MCF 10A (cell line): Measurements from ENCODE around the gene PTPRN2. TPM values are rescaled to one million over a fixed set of nuclear protein-coding genes. Genes with fewer than 3 reads are reported as not detected.

Experiments
- BruUV-seq: library from RNA; stranded (reverse); fragments of 400-500 nt; replicated peaks from 2 replicates; lab custom pipeline; 2021; lab: Mats Ljungman, UMichigan
- CTCF ChIA-PET: fragments of 300-600 bp; sonication (Branson Sonifier 250); formaldehyde crosslinking; extraction: SDS; loops from one replicate; lab custom pipeline; 2021; ENCODE audit warnings: antibody characterized with exemption, inconsistent platforms; lab: Yijun Ruan, JAX
- POLR2A ChIA-PET: fragments of 300-600, 350-650 bp; sonication (Branson Sonifier 250); formaldehyde crosslinking; extraction: SDS; loops from one replicate; lab custom pipeline; 2020; ENCODE audit warnings: antibody characterized with exemption, inconsistent platforms; lab: Yijun Ruan, JAX
- DNase-seq: peaks from one replicate; pipeline ENCODE4 v3.0.0-alpha.2; 2018; ENCODE audit not compliant: unreplicated experiment
- H3K27ac Mint-ChIP-seq: one replicate; pipeline ENCODE4 v1.8.0; 2022; ENCODE audit warnings: mild to moderate bottlenecking, low read depth, mixed read lengths; ENCODE audit not compliant: unreplicated experiment
- H3K27me3 Mint-ChIP-seq: one replicate; pipeline ENCODE4 v1.8.0; 2022; ENCODE audit warnings: mixed read lengths; ENCODE audit not compliant: insufficient read depth, unreplicated experiment
- H3K36me3 Mint-ChIP-seq: one replicate; pipeline ENCODE4 v1.8.0; 2022; ENCODE audit warnings: mild to moderate bottlenecking, moderate library complexity, mixed read lengths; ENCODE audit not compliant: insufficient read depth, unreplicated experiment
- H3K4me1 Mint-ChIP-seq: one replicate; pipeline ENCODE4 v1.8.0; 2022; ENCODE audit warnings: mixed read lengths; ENCODE audit not compliant: insufficient read depth, unreplicated experiment
- H3K4me3 Mint-ChIP-seq: one replicate; pipeline ENCODE4 v1.8.0; 2022; ENCODE audit warnings: mild to moderate bottlenecking, moderate library complexity, mixed read lengths; ENCODE audit not compliant: unreplicated experiment
- H3K9me3 Mint-ChIP-seq: one replicate; pipeline ENCODE4 v1.8.0; 2022; ENCODE audit warnings: mixed read lengths; ENCODE audit not compliant: unreplicated experiment
- intact Hi-C: fragments of 100-400 bp; cut with micrococcal nuclease; formaldehyde crosslinking; loops from 2 replicates; pipeline ENCODE4 v1.14.1; 2022
- total RNA-seq: library from RNA; stranded (reverse); gene quantifications from 2 replicates; pipeline ENCODE4 v1.2.3, GENCODE V29; 2022
- TF ChIP-seq, protein P1 (sequence below): fragments of 200-600 bp; IDR thresholded peaks from one replicate; pipeline ENCODE4 v1.8.0; 2022; ENCODE audit warnings: antibody characterized with exemption, mild to moderate bottlenecking; ENCODE audit not compliant: unreplicated experiment

Gene PTPRN2
- total RNA-seq, 1 experiment from 2014 or later: 4.5 TPM

DNA sequence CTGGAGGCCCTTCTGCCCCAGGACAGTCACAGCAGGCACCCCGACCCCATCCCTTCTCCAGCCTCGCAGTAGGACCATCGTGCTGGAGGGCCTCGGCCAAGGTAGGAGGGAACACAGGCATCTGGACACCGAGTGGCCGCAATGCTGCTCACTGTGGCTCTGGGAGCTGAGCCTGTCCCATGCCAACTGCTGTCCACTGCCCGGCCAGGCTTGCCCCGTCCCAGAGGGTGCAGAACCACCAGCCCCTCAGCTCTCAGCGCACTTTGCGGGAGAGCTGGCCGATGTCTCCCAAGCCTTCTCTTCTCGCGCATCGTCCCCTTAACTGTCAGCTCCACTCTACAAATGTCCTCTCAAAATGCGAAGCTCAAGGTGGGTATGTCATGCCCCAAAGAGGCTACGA lies 197.2 kb downstream of the PTPRN2 start:
- no peak for DNase-seq
- BruUV-seq: no TSS peak
- ChIA-PET CTCF (interaction anchor here (1.4 kb wide), 1 partner anchor 17 kb away, joined by 8 read pairs; no protein-coding TSS in a partner anchor), POLR2A (no interaction called here)
- Mint-ChIP-seq H3K4me3 (no peak overlapping the region), H3K27ac (no peak overlapping the region), H3K36me3 (peaks cover 4% of the 10 kb centered on the region), H3K9me3 (no peaks in the 10 kb centered on the region), H3K4me1 (no peaks in the 10 kb centered on the region), H3K27me3 (peaks cover 28% of the 10 kb centered on the region)
- TF ChIP-seq, protein P1, sequence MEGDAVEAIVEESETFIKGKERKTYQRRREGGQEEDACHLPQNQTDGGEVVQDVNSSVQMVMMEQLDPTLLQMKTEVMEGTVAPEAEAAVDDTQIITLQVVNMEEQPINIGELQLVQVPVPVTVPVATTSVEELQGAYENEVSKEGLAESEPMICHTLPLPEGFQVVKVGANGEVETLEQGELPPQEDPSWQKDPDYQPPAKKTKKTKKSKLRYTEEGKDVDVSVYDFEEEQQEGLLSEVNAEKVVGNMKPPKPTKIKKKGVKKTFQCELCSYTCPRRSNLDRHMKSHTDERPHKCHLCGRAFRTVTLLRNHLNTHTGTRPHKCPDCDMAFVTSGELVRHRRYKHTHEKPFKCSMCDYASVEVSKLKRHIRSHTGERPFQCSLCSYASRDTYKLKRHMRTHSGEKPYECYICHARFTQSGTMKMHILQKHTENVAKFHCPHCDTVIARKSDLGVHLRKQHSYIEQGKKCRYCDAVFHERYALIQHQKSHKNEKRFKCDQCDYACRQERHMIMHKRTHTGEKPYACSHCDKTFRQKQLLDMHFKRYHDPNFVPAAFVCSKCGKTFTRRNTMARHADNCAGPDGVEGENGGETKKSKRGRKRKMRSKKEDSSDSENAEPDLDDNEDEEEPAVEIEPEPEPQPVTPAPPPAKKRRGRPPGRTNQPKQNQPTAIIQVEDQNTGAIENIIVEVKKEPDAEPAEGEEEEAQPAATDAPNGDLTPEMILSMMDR: no peak
- intact Hi-C loops: no loop called here

DNA sequence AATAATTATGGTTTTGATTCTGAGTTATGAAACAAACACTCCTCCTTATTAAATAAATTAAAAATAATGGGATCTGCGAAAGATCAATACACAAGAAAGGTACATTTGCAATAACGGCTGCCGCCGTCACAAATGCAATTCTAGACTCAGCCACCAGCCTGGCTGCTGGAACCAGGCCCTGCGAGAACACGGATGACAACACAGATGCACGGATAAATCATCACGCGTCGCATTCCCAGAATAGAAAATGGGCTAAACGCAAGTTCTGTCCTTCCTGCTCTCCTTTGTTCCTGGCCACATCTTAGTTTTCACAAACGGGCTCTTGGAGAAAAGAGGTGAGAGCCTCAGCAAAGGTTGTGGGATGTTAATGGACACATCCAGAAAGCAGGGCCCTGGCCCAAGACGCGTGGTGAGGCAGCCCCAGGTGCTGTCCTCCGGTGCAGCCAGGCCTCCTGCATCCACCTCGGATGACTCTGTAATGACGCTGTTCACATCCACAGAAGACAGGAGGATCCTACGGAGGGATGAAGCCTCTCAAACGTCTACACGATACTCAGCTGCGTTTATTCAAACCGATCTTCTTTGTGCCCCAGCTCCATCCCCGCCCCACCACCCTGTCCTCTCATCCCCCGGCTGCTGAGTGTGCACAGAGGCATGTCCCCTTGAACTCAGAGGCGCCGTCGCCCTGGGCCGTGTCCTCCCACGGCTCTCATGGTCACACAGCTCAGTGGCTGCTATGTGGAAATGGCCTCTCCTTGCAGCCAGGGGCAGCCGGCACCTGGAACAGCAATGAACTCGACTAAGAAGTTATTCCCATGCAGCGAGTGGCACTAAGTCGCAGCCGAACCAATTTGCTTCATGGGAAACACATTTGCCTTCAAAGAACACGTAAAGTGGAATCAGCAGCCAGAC lies 197.9 kb downstream of the PTPRN2 start:
- H3K9me3 Mint-ChIP-seq: no peaks in the 10 kb centered on the region
- H3K36me3 Mint-ChIP-seq: peaks cover 4% of the 10 kb centered on the region
- H3K4me1 Mint-ChIP-seq: no peaks in the 10 kb centered on the region
- H3K27me3 Mint-ChIP-seq: peaks cover 28% of the 10 kb centered on the region
- H3K4me3 Mint-ChIP-seq: no peak overlapping the region
- intact Hi-C loops: no loop called here
- CTCF ChIA-PET: interaction anchor here (0.7 kb wide), 1 partner anchor 10 kb away, joined by 3 read pairs; no protein-coding TSS in a partner anchor
- no peak for DNase-seq
- no peak overlapping the region for H3K27ac Mint-ChIP-seq
- TF ChIP-seq, protein P1: no peak
- POLR2A ChIA-PET: no interaction called here
- BruUV-seq: no TSS peak

DNA sequence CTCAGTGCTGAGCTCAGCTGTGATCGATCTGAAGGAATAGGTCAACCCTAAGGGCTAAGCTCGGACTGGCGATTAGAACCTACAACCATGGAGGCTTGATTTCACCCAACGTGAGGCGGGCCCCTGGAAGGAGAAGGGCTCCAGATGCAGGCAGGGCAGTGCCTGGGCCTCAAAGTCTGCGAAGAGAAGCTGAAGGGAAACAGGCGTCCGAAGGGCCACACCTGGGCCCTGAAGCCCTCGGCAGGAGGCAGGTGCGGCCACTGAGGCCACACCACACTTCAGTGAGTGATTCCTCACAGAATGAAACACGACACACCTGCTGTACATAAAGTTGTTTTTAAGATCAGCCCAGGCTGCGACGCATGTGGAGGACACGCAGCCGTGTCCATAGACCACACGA lies 198.7 kb downstream of the PTPRN2 start:
- H3K27me3 Mint-ChIP-seq: peaks cover 28% of the 10 kb centered on the region
- H3K4me3 Mint-ChIP-seq: no peak overlapping the region
- intact Hi-C loops: no loop called here
- DNase-seq: no peak
- H3K9me3 Mint-ChIP-seq: no peaks in the 10 kb centered on the region
- TF ChIP-seq, protein P1: no peak
- BruUV-seq: no TSS peak
- ChIA-PET POLR2A (interaction anchor here (0.6 kb wide), 1 partner anchor 9 kb away, joined by 3 read pairs; no protein-coding TSS in a partner anchor), CTCF (interaction anchor here (0.7 to 2.0 kb wide), 3 partner anchors 11 to 34 kb away, joined by 3 to 7 read pairs (median 7); no protein-coding TSS in a partner anchor)
- peaks cover 4% of the 10 kb centered on the region for H3K36me3 Mint-ChIP-seq
- H3K27ac Mint-ChIP-seq: no peak overlapping the region
- no peaks in the 10 kb centered on the region for H3K4me1 Mint-ChIP-seq

DNA sequence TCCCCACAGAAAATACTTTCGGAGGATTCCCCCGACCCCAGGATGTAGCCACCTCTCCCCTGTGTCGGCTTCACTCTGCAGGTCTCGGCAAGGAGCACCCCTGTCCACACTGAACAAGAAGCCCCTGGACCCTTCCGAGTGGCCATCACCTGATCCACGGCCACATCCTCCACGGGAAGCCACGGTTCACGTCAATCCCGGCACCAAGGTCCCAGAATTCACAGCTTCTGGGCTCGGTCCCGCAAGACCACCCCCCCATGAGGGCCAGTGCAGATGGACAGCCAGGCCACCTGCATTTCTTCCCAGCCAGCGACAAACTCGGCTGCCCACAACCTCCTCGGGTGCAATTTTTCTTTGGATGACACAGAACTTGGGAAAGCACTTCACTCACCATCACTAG lies 199.6 kb downstream of the PTPRN2 start:
- CTCF ChIA-PET: interaction anchor here (0.7 to 2.0 kb wide), 5 partner anchors 9 to 710 kb away, joined by 3 to 7 read pairs (median 4); no protein-coding TSS in a partner anchor
- intact Hi-C loops: no loop called here
- Mint-ChIP-seq H3K4me1 (no peaks in the 10 kb centered on the region), H3K4me3 (no peak overlapping the region), H3K9me3 (no peaks in the 10 kb centered on the region), H3K27ac (no peak overlapping the region), H3K27me3 (peaks cover 28% of the 10 kb centered on the region), H3K36me3 (peaks cover 4% of the 10 kb centered on the region)
- POLR2A ChIA-PET: interaction anchor here (0.6 kb wide), 2 partner anchors 9 to 43 kb away, joined by 3 read pairs; no protein-coding TSS in a partner anchor
- TF ChIP-seq, protein P1: no peak
- BruUV-seq: no TSS peak
- no peak for DNase-seq
